GM23338 (cell line): ENCODE results near the gene PHTF1. TPM values are rescaled to one million over a fixed set of nuclear protein-coding genes. Genes with fewer than 3 reads are reported as not detected.

Experiments used
- ATAC-seq: fragments of 200-7000 bp; cut with Tn5 transposase; 3 replicates; pipeline ENCODE4 v1.9.1; 2020
- DNase-seq: peaks from one replicate; pipeline ENCODE4 v3.0.0-alpha.2; 2015; ENCODE audit warnings: low spot score
- H2AFZ ChIP-seq: fragments of 200-600 bp; sonication (generic); 2 replicates; pipeline ENCODE4 v1.8.0; 2016; ENCODE audit warnings: antibody characterized with exemption, mild to moderate bottlenecking, moderate library complexity
- H3F3A ChIP-seq: fragments of 200-600 bp; sonication (generic); replicated peaks from 2 replicates; pipeline ENCODE4 v1.8.0; 2017; ENCODE audit warnings: antibody characterized with exemption, mixed run types, low read depth
- H3K27ac ChIP-seq: fragments of 200-600 bp; sonication (generic); 2 replicates; pipeline ENCODE4 v1.6.1; 2016; ENCODE audit warnings: low read depth
- H3K27me3 ChIP-seq: fragments of 200-600 bp; sonication (generic); 2 replicates; pipeline ENCODE4 v1.8.0; 2016; ENCODE audit warnings: mild to moderate bottlenecking, mixed run types, moderate library complexity; ENCODE audit not compliant: insufficient read depth
- H3K36me3 ChIP-seq: fragments of 200-600 bp; sonication (generic); 2 replicates; pipeline ENCODE4 v1.8.0; 2016; ENCODE audit warnings: mild to moderate bottlenecking; ENCODE audit not compliant: insufficient read depth
- H3K4me1 ChIP-seq: fragments of 200-600 bp; sonication (generic); 2 replicates; pipeline ENCODE4 v1.8.0; 2016; ENCODE audit warnings: mild to moderate bottlenecking, moderate library complexity; ENCODE audit not compliant: insufficient read depth
- H3K4me2 ChIP-seq: fragments of 200-600 bp; sonication (generic); 2 replicates; pipeline ENCODE4 v1.7.1; 2017; ENCODE audit warnings: mixed run types
- H3K4me3 ChIP-seq: fragments of 200-600 bp; sonication (generic); 2 replicates; pipeline ENCODE4 v1.6.1; 2016; ENCODE audit warnings: mixed run types
- H3K79me2 ChIP-seq: fragments of 200-600 bp; sonication (generic); replicated peaks from 2 replicates; pipeline ENCODE4 v1.8.0; 2017; ENCODE audit warnings: mild to moderate bottlenecking; ENCODE audit not compliant: insufficient read depth
- H3K9me2 ChIP-seq: fragments of 200-600 bp; sonication (generic); 2 replicates; pipeline ENCODE4 v1.8.0; 2017; ENCODE audit not compliant: insufficient read depth
- H4K20me1 ChIP-seq: fragments of 200-600 bp; sonication (generic); replicated peaks from 2 replicates; pipeline ENCODE4 v1.8.0; 2017; ENCODE audit warnings: mild to moderate bottlenecking; ENCODE audit not compliant: insufficient read depth
- H3K27ac Mint-ChIP-seq: 2 replicates; pipeline ENCODE4 v1.8.0; 2020; ENCODE audit warnings: inconsistent platforms, mild to moderate bottlenecking, moderate library complexity, mixed read lengths
- H3K27me3 Mint-ChIP-seq: 3 replicates; pipeline ENCODE4 v1.8.0; 2022; ENCODE audit warnings: low read depth, mild to moderate bottlenecking, moderate library complexity, mixed read lengths, inconsistent platforms; ENCODE audit not compliant: insufficient read depth, poor library complexity
- H3K36me3 Mint-ChIP-seq: 3 replicates; pipeline ENCODE4 v1.8.0; 2021; ENCODE audit warnings: low read depth, mild to moderate bottlenecking, inconsistent platforms, moderate library complexity, mixed read lengths
- H3K4me1 Mint-ChIP-seq: 3 replicates; pipeline ENCODE4 v1.8.0; 2020; ENCODE audit warnings: mild to moderate bottlenecking, inconsistent platforms, mixed read lengths
- H3K4me3 Mint-ChIP-seq: 3 replicates; pipeline ENCODE4 v1.8.0; 2021; ENCODE audit warnings: moderate library complexity, mild to moderate bottlenecking, inconsistent platforms, mixed read lengths
- H3K9me3 Mint-ChIP-seq: 3 replicates; pipeline ENCODE4 v1.8.0; 2020; ENCODE audit warnings: moderate library complexity, mild to moderate bottlenecking, inconsistent platforms, mixed read lengths
- CREB1 ChIP-seq: fragments of 250-450 bp; sonication (Bioruptor Pico); IDR thresholded peaks from 2 replicates; pipeline ENCODE4 v1.5.0; 2020; ENCODE audit warnings: low read depth, mild to moderate bottlenecking, moderate library complexity
- EZH2 ChIP-seq: fragments of 200-600 bp; sonication (generic); IDR thresholded peaks from one replicate; pipeline ENCODE4 v1.8.0; 2017; ENCODE audit warnings: antibody characterized with exemption, mild to moderate bottlenecking, low read depth; ENCODE audit not compliant: unreplicated experiment
- EZH2phosphoT487 ChIP-seq: fragments of 200-600 bp; sonication (generic); IDR thresholded peaks from one replicate; pipeline ENCODE4 v1.8.1; 2018; ENCODE audit warnings: antibody characterized with exemption; ENCODE audit not compliant: unreplicated experiment
- JUNB ChIP-seq: IDR thresholded peaks from one replicate; pipeline ENCODE4 v1.6.1; 2016; ENCODE audit warnings: antibody characterized with exemption; ENCODE audit not compliant: unreplicated experiment
- NANOG ChIP-seq: IDR thresholded peaks from 2 replicates; pipeline ENCODE4 v1.6.1; 2016; ENCODE audit warnings: antibody characterized with exemption, borderline replicate concordance
- POLR2AphosphoS5 ChIP-seq: IDR thresholded peaks from 2 replicates; pipeline ENCODE4 v1.6.1; 2016; ENCODE audit warnings: antibody characterized with exemption, low read depth
- REST ChIP-seq: IDR thresholded peaks from one replicate; pipeline ENCODE4 v1.6.1; 2018; ENCODE audit warnings: antibody characterized with exemption; ENCODE audit not compliant: unreplicated experiment
- STAT1 ChIP-seq: IDR thresholded peaks from one replicate; pipeline ENCODE4 v1.6.1; 2016; ENCODE audit warnings: antibody characterized with exemption; ENCODE audit not compliant: unreplicated experiment
- ZNF114 ChIP-seq: fragments of 250-450 bp; sonication (Bioruptor Pico); IDR thresholded peaks from 2 replicates; pipeline ENCODE4 v1.5.0; 2020; ENCODE audit warnings: mild to moderate bottlenecking, moderate library complexity
- ZNF331 ChIP-seq: fragments of 250-450 bp; sonication (Bioruptor Pico); IDR thresholded peaks from 2 replicates; pipeline ENCODE4 v1.5.0; 2020; ENCODE audit warnings: low read depth, mild to moderate bottlenecking, moderate library complexity
- ZNF462 ChIP-seq: fragments of 250-450 bp; sonication (Bioruptor Pico); IDR thresholded peaks from 2 replicates; pipeline ENCODE4 v1.5.0; 2020; ENCODE audit warnings: mild to moderate bottlenecking, moderate library complexity
- polyA plus RNA-seq: library from polyadenylated mRNA; unstranded; fragments of >200 nt; fragmentation: Nextera tagmentation; extraction: Ambion mirVana; gene quantifications from 2 replicates; pipeline ENCODE4 v1.2.1, GENCODE V29; 2016
- total RNA-seq: library from RNA; depleted of rRNA; stranded (reverse); fragments of >200 nt; shearing (Covaris generic); gene quantifications from 2 replicates; pipeline ENCODE4 v1.2.3, GENCODE V29; 2014
- TF ChIP-seq, protein P1 (sequence below): IDR thresholded peaks from 2 replicates; pipeline ENCODE4 v1.6.1; 2016; ENCODE audit warnings: antibody characterized with exemption
- TF ChIP-seq, protein P2 (sequence below), 2 experiments: fragments of 200-600 bp in 1 of 2; sonication (generic) in 1 of 2; conservative IDR thresholded peaks; 2 replicates each; pipeline versions ENCODE4 v1.5.1 to v1.6.1; 2016 to 2017; ENCODE audit warnings: antibody characterized with exemption in 2 of 2, low read depth in 2 of 2, mild to moderate bottlenecking in 2 of 2, moderate library complexity in 1 of 2

Gene PHTF1
- total and polyA plus RNA-seq, 2 experiments from 2014 or later = 19.1 to 21.6 TPM

GRCh38 chr1:113779542-113779941 is 20.3 kb upstream of the PHTF1 start:
- peaks cover 6% of the 10 kb centered on the region; the same call in 2 of the 3 replicates for H3K4me1 Mint-ChIP-seq
- H3K27ac Mint-ChIP-seq = no peak overlapping the region
- Histone ChIP-seq H3K27ac (no peak overlapping the region), H4K20me1 (no peaks in the 10 kb centered on the region), H2AFZ (no peak overlapping the region), H3F3A (no peaks in the 10 kb centered on the region), H3K4me2 (no peak overlapping the region), H3K4me3 (no peak overlapping the region), H3K79me2 (peaks cover 57% of the 10 kb centered on the region), H3K9me2 (no peaks in the 10 kb centered on the region), H3K27me3 (no peaks in the 10 kb centered on the region), H3K36me3 (0 out of 2 replicates have a peak, but pooled peaks cover 8% of the 10 kb centered on the region), H3K4me1 (peaks cover 18% of the 10 kb centered on the region)
- no peak for TF ChIP-seq ZNF114 (CRISPR knock-in tag)
- no peak for TF ChIP-seq ZNF462 (CRISPR knock-in tag)
- TF ChIP-seq ZNF331 (CRISPR knock-in tag) = no peak
- no peak for TF ChIP-seq NANOG
- no peak for TF ChIP-seq REST
- no peak for TF ChIP-seq EZH2
- TF ChIP-seq, protein P1, sequence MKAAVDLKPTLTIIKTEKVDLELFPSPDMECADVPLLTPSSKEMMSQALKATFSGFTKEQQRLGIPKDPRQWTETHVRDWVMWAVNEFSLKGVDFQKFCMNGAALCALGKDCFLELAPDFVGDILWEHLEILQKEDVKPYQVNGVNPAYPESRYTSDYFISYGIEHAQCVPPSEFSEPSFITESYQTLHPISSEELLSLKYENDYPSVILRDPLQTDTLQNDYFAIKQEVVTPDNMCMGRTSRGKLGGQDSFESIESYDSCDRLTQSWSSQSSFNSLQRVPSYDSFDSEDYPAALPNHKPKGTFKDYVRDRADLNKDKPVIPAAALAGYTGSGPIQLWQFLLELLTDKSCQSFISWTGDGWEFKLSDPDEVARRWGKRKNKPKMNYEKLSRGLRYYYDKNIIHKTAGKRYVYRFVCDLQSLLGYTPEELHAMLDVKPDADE = no peak
- TF ChIP-seq POLR2AphosphoS5 = no peak
- TF ChIP-seq CREB1 (CRISPR knock-in tag) = no peak
- TF ChIP-seq, protein P2, sequence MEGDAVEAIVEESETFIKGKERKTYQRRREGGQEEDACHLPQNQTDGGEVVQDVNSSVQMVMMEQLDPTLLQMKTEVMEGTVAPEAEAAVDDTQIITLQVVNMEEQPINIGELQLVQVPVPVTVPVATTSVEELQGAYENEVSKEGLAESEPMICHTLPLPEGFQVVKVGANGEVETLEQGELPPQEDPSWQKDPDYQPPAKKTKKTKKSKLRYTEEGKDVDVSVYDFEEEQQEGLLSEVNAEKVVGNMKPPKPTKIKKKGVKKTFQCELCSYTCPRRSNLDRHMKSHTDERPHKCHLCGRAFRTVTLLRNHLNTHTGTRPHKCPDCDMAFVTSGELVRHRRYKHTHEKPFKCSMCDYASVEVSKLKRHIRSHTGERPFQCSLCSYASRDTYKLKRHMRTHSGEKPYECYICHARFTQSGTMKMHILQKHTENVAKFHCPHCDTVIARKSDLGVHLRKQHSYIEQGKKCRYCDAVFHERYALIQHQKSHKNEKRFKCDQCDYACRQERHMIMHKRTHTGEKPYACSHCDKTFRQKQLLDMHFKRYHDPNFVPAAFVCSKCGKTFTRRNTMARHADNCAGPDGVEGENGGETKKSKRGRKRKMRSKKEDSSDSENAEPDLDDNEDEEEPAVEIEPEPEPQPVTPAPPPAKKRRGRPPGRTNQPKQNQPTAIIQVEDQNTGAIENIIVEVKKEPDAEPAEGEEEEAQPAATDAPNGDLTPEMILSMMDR (conservative IDR thresholded peaks at IDR 0.05; ENCODE audit: low read depth in 2 of 2) = no peak
- no peak for TF ChIP-seq STAT1
- TF ChIP-seq JUNB = no peak
- no peak for TF ChIP-seq EZH2phosphoT487
- H3K4me3 Mint-ChIP-seq = no peak overlapping the region
- no peak for ATAC-seq
- DNase-seq = no peak
- H3K36me3 Mint-ChIP-seq = peaks cover 15% of the 10 kb centered on the region
- no peaks in the 10 kb centered on the region for H3K27me3 Mint-ChIP-seq
- H3K9me3 Mint-ChIP-seq = no peaks in the 10 kb centered on the region
